H9 (cell line): ENCODE results near the gene SLC22A3. TPM values are rescaled to one million over a fixed set of nuclear protein-coding genes. Genes with fewer than 3 reads are reported as not detected.
"Not testable (repeated sequence)": the region's sequence is repeated elsewhere in the genome, so short reads cannot be mapped to it uniquely, and the experiment has no call there.

Experiments used
- DNase-seq: peaks from one replicate; pipeline ENCODE4 v3.0.0-alpha.2; 2017
- H2AFZ ChIP-seq: one replicate; pipeline ENCODE4 v1.6.1; 2013; ENCODE audit warnings: mild to moderate bottlenecking, low read length, control low read depth, moderate library complexity
- H2AK5ac ChIP-seq: 2 replicates; pipeline ENCODE4 v1.6.1; 2013; ENCODE audit warnings: low read length, control low read depth, mixed read lengths; ENCODE audit not compliant: insufficient read length
- H2BK120ac ChIP-seq: one replicate; pipeline ENCODE4 v1.6.1; 2013; ENCODE audit warnings: low read depth, mild to moderate bottlenecking, low read length, control low read depth, inconsistent platforms; ENCODE audit not compliant: poor library complexity, severe bottlenecking
- H2BK12ac ChIP-seq: 2 replicates; pipeline ENCODE4 v1.6.1; 2013; ENCODE audit warnings: low read length, control low read depth, mixed read lengths, low read depth; ENCODE audit not compliant: insufficient read length
- H2BK15ac ChIP-seq: 2 replicates; pipeline ENCODE4 v1.6.1; 2013; ENCODE audit warnings: low read depth, low read length, control low read depth
- H2BK20ac ChIP-seq: one replicate; pipeline ENCODE4 v1.6.1; 2013; ENCODE audit warnings: low read depth, mild to moderate bottlenecking, low read length, control low read depth, inconsistent platforms; ENCODE audit not compliant: poor library complexity, severe bottlenecking
- H2BK5ac ChIP-seq: 2 replicates; pipeline ENCODE4 v1.6.1; 2013; ENCODE audit warnings: low read length, control low read depth, mixed read lengths; ENCODE audit not compliant: insufficient read length
- H3K14ac ChIP-seq: 2 replicates; pipeline ENCODE4 v1.6.1; 2013; ENCODE audit warnings: low read length, control low read depth; ENCODE audit not compliant: insufficient read depth
- H3K18ac ChIP-seq: 2 replicates; pipeline ENCODE4 v1.6.1; 2013; ENCODE audit warnings: low read depth, mild to moderate bottlenecking, mixed read lengths, low read length, control low read depth; ENCODE audit not compliant: insufficient read length
- H3K23ac ChIP-seq: 2 replicates; pipeline ENCODE4 v1.6.1; 2013; ENCODE audit warnings: low read length, control low read depth, mixed read lengths, low read depth; ENCODE audit not compliant: insufficient read length
- H3K23me2 ChIP-seq: 2 replicates; pipeline ENCODE4 v1.6.1; 2013; ENCODE audit warnings: low read depth, mild to moderate bottlenecking, mixed read lengths, low read length, control low read depth; ENCODE audit not compliant: insufficient read length, poor library complexity, severe bottlenecking
- H3K27ac ChIP-seq: 2 replicates; pipeline ENCODE4 v1.5.1; 2013; ENCODE audit warnings: low read length, control low read depth, mixed read lengths, low read depth; ENCODE audit not compliant: insufficient read length
- H3K27me3 ChIP-seq: 2 replicates; pipeline ENCODE4 v1.6.1; 2013; ENCODE audit warnings: low read length, control low read depth, inconsistent platforms; ENCODE audit not compliant: insufficient read depth
- H3K4ac ChIP-seq: 2 replicates; pipeline ENCODE4 v1.6.1; 2013; ENCODE audit warnings: low read depth, mild to moderate bottlenecking, control low read depth, inconsistent platforms, low read length, moderate library complexity
- H3K4me1 ChIP-seq: 2 replicates; pipeline ENCODE4 v1.6.1; 2013; ENCODE audit warnings: low read length, control low read depth, inconsistent platforms; ENCODE audit not compliant: insufficient read depth
- H3K4me2 ChIP-seq: 2 replicates; pipeline ENCODE4 v1.6.1; 2013; ENCODE audit warnings: low read length, control low read depth, mixed read lengths; ENCODE audit not compliant: insufficient read length, insufficient read depth
- H3K56ac ChIP-seq: 2 replicates; pipeline ENCODE4 v1.6.1; 2013; ENCODE audit warnings: low read depth, mild to moderate bottlenecking, mixed read lengths, low read length, control low read depth; ENCODE audit not compliant: insufficient read length
- H3K79me1 ChIP-seq: 2 replicates; pipeline ENCODE4 v1.6.1; 2013; ENCODE audit warnings: low read depth, mild to moderate bottlenecking, moderate library complexity, low read length, control low read depth, inconsistent platforms; ENCODE audit not compliant: insufficient read depth, poor library complexity, severe bottlenecking
- H3K79me2 ChIP-seq: 2 replicates; pipeline ENCODE4 v1.6.1; 2013; ENCODE audit warnings: low read length, control low read depth, inconsistent platforms; ENCODE audit not compliant: insufficient read depth
- H3K9ac ChIP-seq: 2 replicates; pipeline ENCODE4 v1.6.1; 2013; ENCODE audit warnings: low read length, control low read depth, mixed read lengths; ENCODE audit not compliant: insufficient read length; ENCODE audit errors: extremely low read depth
- H3K9me3 ChIP-seq: one replicate; pipeline ENCODE4 v1.6.1; 2013; ENCODE audit warnings: low read depth, low read length, inconsistent platforms; ENCODE audit not compliant: control insufficient read depth
- H3T11ph ChIP-seq: one replicate; pipeline ENCODE4 v1.6.1; 2013; ENCODE audit warnings: mild to moderate bottlenecking, low read length, control low read depth, inconsistent platforms
- H4K20me1 ChIP-seq: one replicate; pipeline ENCODE4 v1.6.1; 2013; ENCODE audit not compliant: control insufficient read depth, insufficient read length, insufficient read depth
- H4K5ac ChIP-seq: 2 replicates; pipeline ENCODE4 v1.6.1; 2013; ENCODE audit warnings: low read depth, mild to moderate bottlenecking, mixed read lengths, low read length, control low read depth; ENCODE audit not compliant: insufficient read length
- H4K8ac ChIP-seq: replicated peaks from 2 replicates; pipeline ENCODE4 v1.6.1; 2013; ENCODE audit warnings: low read length, control low read depth, mixed read lengths, low read depth; ENCODE audit not compliant: insufficient read length
- H4K91ac ChIP-seq: 2 replicates; pipeline ENCODE4 v1.6.1; 2013; ENCODE audit warnings: low read depth, mild to moderate bottlenecking, moderate library complexity, mixed read lengths, low read length, control low read depth; ENCODE audit not compliant: insufficient read length
- H3K27ac Mint-ChIP-seq, 3 experiments: 2 replicates in 2 of 3; 3 replicates in 1 of 3; pipeline ENCODE4 v1.8.0; 2020 to 2021; ENCODE audit warnings: mixed read lengths in 3 of 3, mild to moderate bottlenecking in 1 of 3, moderate library complexity in 1 of 3
- H3K27me3 Mint-ChIP-seq: 2 replicates; pipeline ENCODE4 v1.8.0; 2021; ENCODE audit warnings: low read depth, mild to moderate bottlenecking, moderate library complexity, mixed read lengths
- H3K36me3 Mint-ChIP-seq, 3 experiments: 2 replicates in 2 of 3; 3 replicates in 1 of 3; pipeline ENCODE4 v1.8.0; 2020 to 2021; ENCODE audit warnings: low read depth in 3 of 3, mixed read lengths in 3 of 3; ENCODE audit not compliant: insufficient read depth in 1 of 3
- H3K4me1 Mint-ChIP-seq, 2 experiments: 2 replicates each; pipeline ENCODE4 v1.8.0; 2020; ENCODE audit warnings: mixed read lengths in 2 of 2
- H3K4me3 Mint-ChIP-seq, 2 experiments: 2 replicates in 1 of 2; 3 replicates in 1 of 2; pipeline ENCODE4 v1.8.0; 2020 to 2021; ENCODE audit warnings: mild to moderate bottlenecking in 2 of 2, mixed read lengths in 2 of 2, moderate library complexity in 1 of 2
- H3K9me3 Mint-ChIP-seq, 2 experiments: 2 replicates in 1 of 2; 3 replicates in 1 of 2; pipeline ENCODE4 v1.8.0; 2020; ENCODE audit warnings: mild to moderate bottlenecking in 2 of 2, mixed read lengths in 2 of 2, moderate library complexity in 1 of 2
- WGBS: extraction: QIAGEN DNeasy Blood & Tissue Kit; methylation state at CpG from one replicate; pipeline ENCODE4 v1.1.7; 2013; ENCODE audit warnings: missing lambda C conversion rate, low lambda C conversion rate, mixed read lengths; ENCODE audit not compliant: insufficient read length; ENCODE audit errors: extremely low coverage; 5-methylcytosine and 5-hydroxymethylcytosine counted together
- total RNA-seq: library from RNA; stranded (reverse); gene quantifications from 2 replicates; pipeline ENCODE4 v1.2.1, GENCODE V29; 2021
- TF ChIP-seq, protein P1 (sequence below): fragments of 200-600 bp; sonication (generic); conservative IDR thresholded peaks from 3 replicates; pipeline ENCODE4 v1.8.0; 2021; ENCODE audit warnings: antibody characterized with exemption, mild to moderate bottlenecking

SLC22A3 gene
- total RNA-seq, 1 experiment from 2014 or later, result 2.7 TPM

DNA sequence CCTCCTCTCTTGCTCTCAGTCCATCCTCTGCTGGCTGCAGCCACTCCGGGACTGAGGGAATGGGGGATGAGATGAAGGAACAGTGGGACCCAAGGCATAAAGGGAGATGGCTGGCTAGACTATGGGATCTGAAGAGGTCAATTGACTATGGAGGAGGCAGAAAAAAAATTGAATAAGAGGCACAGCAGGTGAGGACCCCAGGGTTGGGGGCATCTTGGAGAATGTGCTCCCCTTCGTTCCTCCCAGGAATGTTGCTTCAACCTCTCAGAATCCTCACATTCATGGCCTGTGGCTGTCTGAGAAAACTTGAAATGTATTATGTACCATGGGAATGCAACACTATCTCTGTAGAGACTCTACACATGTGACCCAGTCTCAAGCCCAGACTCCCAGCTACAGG lies 121.0 kb downstream of the SLC22A3 start:
- H2AK5ac ChIP-seq, result no peak overlapping the region
- H4K5ac ChIP-seq, result no peak overlapping the region
- H3K9ac ChIP-seq, result no peak overlapping the region
- WGBS, result no CpG with 5 or more reads among the region's 2 CpGs
- no peak overlapping the region for H3K14ac ChIP-seq
- H2BK5ac ChIP-seq, result no peak overlapping the region
- H3K79me2 ChIP-seq, result no peaks in the 10 kb centered on the region
- no peak overlapping the region for H2BK12ac ChIP-seq
- H3K79me1 ChIP-seq, result no peaks in the 10 kb centered on the region
- peaks cover 6 to 14% (median 7%) of the 10 kb centered on the region in 3 experiments; a peak in 4 of 7 replicates for H3K36me3 Mint-ChIP-seq
- no peak overlapping the region for H3K4ac ChIP-seq
- H2BK15ac ChIP-seq, result no peak overlapping the region
- H2AFZ ChIP-seq, result no peak overlapping the region
- H3K4me1 Mint-ChIP-seq, result no peaks in the 10 kb centered on the region
- no peak overlapping the region for H3K4me3 Mint-ChIP-seq
- no peak overlapping the region for H3T11ph ChIP-seq
- no peaks in the 10 kb centered on the region for H3K9me3 ChIP-seq
- no peak overlapping the region for H3K18ac ChIP-seq
- no peak overlapping the region for H4K8ac ChIP-seq
- H3K23me2 ChIP-seq, result no peaks in the 10 kb centered on the region
- DNase-seq, result no peak
- no peak overlapping the region for H3K4me2 ChIP-seq
- no peak overlapping the region for H2BK120ac ChIP-seq
- no peak overlapping the region for H3K56ac ChIP-seq
- no peaks in the 10 kb centered on the region for H3K27me3 ChIP-seq
- no peak overlapping the region for H4K91ac ChIP-seq
- TF ChIP-seq, protein P1, sequence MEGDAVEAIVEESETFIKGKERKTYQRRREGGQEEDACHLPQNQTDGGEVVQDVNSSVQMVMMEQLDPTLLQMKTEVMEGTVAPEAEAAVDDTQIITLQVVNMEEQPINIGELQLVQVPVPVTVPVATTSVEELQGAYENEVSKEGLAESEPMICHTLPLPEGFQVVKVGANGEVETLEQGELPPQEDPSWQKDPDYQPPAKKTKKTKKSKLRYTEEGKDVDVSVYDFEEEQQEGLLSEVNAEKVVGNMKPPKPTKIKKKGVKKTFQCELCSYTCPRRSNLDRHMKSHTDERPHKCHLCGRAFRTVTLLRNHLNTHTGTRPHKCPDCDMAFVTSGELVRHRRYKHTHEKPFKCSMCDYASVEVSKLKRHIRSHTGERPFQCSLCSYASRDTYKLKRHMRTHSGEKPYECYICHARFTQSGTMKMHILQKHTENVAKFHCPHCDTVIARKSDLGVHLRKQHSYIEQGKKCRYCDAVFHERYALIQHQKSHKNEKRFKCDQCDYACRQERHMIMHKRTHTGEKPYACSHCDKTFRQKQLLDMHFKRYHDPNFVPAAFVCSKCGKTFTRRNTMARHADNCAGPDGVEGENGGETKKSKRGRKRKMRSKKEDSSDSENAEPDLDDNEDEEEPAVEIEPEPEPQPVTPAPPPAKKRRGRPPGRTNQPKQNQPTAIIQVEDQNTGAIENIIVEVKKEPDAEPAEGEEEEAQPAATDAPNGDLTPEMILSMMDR, result no peak
- peaks cover 3 to 7% of the 10 kb centered on the region in 2 experiments; a peak in 3 of 5 replicates for H3K9me3 Mint-ChIP-seq
- no peak overlapping the region for H3K27ac ChIP-seq
- no peaks in the 10 kb centered on the region for H4K20me1 ChIP-seq
- H2BK20ac ChIP-seq, result no peak overlapping the region
- H3K23ac ChIP-seq, result no peak overlapping the region
- no peaks in the 10 kb centered on the region for H3K27me3 Mint-ChIP-seq
- no peaks in the 10 kb centered on the region for H3K4me1 ChIP-seq
- no peak overlapping the region for H3K27ac Mint-ChIP-seq

- not testable (repeated sequence) for H2BK12ac ChIP-seq, H3K27me3 ChIP-seq, H3K4me1 Mint-ChIP-seq, H3K9ac ChIP-seq, H4K91ac ChIP-seq, H2AK5ac ChIP-seq, H3K4me1 ChIP-seq, H3K4me2 ChIP-seq, H2AFZ ChIP-seq, H4K5ac ChIP-seq, H3K4me3 Mint-ChIP-seq, H2BK20ac ChIP-seq, H2BK5ac ChIP-seq, H3K79me2 ChIP-seq, H3K56ac ChIP-seq, DNase-seq, H3K4ac ChIP-seq, H4K8ac ChIP-seq, H3K18ac ChIP-seq, H3K23me2 ChIP-seq, H3K9me3 ChIP-seq, H4K20me1 ChIP-seq, H3K27me3 Mint-ChIP-seq, H3K27ac Mint-ChIP-seq, H3T11ph ChIP-seq, H3K27ac ChIP-seq, H3K14ac ChIP-seq, H3K23ac ChIP-seq, H3K9me3 Mint-ChIP-seq, H3K36me3 Mint-ChIP-seq, H2BK120ac ChIP-seq, H2BK15ac ChIP-seq, H3K79me1 ChIP-seq
- WGBS, result no CpG with 5 or more reads among the region's 4 CpGs
Measured at GRCh38 chr6:160476056-160476455, 127.9 kb downstream of the SLC22A3 start.
